ENCODE measurements around the gene DENND4A. TPM values are rescaled to one million over a fixed set of nuclear protein-coding genes. Genes with fewer than 3 reads are reported as not detected.
A peak's percentile ranks its signal among the peaks of the same experiment; 100 is the strongest.

The DENND4A gene
- total and polyA plus RNA-seq, 9 of the 15 experiments (the other 6 are each of a cell fraction or from before 2014, with no cell fraction given): 6.8 to 32.3 (median 19.9) TPM

DNA sequence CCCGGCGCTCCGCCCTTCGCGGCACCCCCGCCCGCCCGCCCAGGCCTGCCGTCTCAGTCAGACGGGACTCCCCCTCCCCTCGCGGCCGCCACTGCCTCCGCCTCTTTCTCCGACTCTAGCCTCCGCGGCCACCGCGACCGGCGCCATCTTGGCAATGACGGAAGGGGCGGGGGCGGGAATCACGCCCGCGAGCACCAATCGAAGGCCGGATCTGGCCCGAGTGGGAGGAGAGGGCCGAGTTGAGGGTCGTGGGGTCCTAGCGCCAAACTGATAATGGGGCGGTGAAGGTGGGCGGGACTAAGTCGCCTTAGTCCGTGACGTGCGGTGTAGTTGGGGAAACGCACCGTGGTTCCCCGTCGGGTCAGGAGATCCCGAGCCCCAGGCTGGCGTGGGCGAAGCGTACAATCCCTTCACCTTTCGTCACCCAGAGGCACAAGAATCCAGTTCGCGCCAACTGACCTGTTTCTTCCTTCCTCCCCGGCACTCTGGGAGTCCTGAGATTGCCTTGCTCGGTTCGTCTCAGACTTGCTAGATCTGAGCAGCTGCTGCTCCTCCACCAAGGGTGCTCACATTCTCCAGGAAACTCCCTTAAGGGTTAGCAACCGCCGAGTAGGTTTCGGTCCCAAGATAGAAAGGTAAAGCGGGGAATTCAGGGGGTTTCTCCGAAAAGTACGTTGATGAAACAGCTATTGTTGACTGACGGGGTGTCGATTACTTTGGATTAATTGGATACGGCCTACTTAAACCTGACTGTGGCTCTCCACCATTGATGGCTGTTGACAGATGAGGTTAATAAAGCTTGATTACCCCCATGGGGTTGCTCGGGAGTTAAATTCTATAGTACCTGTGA is at the start of gene DENND4A (continued):
- TF ChIP-seq MYC (IDR thresholded peaks at IDR 0.05; ENCODE audit: low read depth, low read length) (peak; percentile 57; the same call in 1 of the 2 replicates), MYC (CRISPR knock-in tag; IDR thresholded peaks at IDR 0.05; ENCODE audit: borderline replicate concordance, low read depth) (peak; percentile 60; the same call in 1 of the 2 replicates), MED1 (CRISPR knock-in tag; IDR thresholded peaks at IDR 0.05; ENCODE audit: borderline replicate concordance) (no peak), MAZ (CRISPR knock-in tag; conservative IDR thresholded peaks at IDR 0.05 in 1 of 2, IDR thresholded peaks at IDR 0.05 in 1 of 2) (peak; percentile 79 to 92), CBX5 (IDR thresholded peaks at IDR 0.05; ENCODE audit: borderline replicate concordance, low read depth) (no peak), TSC22D4 (tag; IDR thresholded peaks at IDR 0.05) (no peak), ZNF140 (CRISPR knock-in tag; IDR thresholded peaks at IDR 0.05) (no peak), TAL1 (IDR thresholded peaks at IDR 0.05) (no peak; the same call in 1 of the 2 replicates)
- TF ChIP-seq, protein P1, sequence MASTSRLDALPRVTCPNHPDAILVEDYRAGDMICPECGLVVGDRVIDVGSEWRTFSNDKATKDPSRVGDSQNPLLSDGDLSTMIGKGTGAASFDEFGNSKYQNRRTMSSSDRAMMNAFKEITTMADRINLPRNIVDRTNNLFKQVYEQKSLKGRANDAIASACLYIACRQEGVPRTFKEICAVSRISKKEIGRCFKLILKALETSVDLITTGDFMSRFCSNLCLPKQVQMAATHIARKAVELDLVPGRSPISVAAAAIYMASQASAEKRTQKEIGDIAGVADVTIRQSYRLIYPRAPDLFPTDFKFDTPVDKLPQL (IDR thresholded peaks at IDR 0.05; ENCODE audit: extremely low read depth, insufficient read length): no peak
- TF ChIP-seq, protein P2, sequence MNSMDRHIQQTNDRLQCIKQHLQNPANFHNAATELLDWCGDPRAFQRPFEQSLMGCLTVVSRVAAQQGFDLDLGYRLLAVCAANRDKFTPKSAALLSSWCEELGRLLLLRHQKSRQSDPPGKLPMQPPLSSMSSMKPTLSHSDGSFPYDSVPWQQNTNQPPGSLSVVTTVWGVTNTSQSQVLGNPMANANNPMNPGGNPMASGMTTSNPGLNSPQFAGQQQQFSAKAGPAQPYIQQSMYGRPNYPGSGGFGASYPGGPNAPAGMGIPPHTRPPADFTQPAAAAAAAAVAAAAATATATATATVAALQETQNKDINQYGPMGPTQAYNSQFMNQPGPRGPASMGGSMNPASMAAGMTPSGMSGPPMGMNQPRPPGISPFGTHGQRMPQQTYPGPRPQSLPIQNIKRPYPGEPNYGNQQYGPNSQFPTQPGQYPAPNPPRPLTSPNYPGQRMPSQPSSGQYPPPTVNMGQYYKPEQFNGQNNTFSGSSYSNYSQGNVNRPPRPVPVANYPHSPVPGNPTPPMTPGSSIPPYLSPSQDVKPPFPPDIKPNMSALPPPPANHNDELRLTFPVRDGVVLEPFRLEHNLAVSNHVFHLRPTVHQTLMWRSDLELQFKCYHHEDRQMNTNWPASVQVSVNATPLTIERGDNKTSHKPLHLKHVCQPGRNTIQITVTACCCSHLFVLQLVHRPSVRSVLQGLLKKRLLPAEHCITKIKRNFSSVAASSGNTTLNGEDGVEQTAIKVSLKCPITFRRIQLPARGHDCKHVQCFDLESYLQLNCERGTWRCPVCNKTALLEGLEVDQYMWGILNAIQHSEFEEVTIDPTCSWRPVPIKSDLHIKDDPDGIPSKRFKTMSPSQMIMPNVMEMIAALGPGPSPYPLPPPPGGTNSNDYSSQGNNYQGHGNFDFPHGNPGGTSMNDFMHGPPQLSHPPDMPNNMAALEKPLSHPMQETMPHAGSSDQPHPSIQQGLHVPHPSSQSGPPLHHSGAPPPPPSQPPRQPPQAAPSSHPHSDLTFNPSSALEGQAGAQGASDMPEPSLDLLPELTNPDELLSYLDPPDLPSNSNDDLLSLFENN (IDR thresholded peaks at IDR 0.05; ENCODE audit: low read depth in 2 of 2, low read length in 2 of 2): peak in 1 of 2 experiments; percentile 64; a peak in 1 of 4 replicates
- TF ChIP-seq, protein P3, sequence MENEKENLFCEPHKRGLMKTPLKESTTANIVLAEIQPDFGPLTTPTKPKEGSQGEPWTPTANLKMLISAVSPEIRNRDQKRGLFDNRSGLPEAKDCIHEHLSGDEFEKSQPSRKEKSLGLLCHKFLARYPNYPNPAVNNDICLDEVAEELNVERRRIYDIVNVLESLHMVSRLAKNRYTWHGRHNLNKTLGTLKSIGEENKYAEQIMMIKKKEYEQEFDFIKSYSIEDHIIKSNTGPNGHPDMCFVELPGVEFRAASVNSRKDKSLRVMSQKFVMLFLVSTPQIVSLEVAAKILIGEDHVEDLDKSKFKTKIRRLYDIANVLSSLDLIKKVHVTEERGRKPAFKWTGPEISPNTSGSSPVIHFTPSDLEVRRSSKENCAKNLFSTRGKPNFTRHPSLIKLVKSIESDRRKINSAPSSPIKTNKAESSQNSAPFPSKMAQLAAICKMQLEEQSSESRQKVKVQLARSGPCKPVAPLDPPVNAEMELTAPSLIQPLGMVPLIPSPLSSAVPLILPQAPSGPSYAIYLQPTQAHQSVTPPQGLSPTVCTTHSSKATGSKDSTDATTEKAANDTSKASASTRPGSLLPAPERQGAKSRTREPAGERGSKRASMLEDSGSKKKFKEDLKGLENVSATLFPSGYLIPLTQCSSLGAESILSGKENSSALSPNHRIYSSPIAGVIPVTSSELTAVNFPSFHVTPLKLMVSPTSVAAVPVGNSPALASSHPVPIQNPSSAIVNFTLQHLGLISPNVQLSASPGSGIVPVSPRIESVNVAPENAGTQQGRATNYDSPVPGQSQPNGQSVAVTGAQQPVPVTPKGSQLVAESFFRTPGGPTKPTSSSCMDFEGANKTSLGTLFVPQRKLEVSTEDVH (IDR thresholded peaks at IDR 0.05; ENCODE audit: low read depth, partially characterized antibody): peak; percentile 69
- TF ChIP-seq, protein P4, sequence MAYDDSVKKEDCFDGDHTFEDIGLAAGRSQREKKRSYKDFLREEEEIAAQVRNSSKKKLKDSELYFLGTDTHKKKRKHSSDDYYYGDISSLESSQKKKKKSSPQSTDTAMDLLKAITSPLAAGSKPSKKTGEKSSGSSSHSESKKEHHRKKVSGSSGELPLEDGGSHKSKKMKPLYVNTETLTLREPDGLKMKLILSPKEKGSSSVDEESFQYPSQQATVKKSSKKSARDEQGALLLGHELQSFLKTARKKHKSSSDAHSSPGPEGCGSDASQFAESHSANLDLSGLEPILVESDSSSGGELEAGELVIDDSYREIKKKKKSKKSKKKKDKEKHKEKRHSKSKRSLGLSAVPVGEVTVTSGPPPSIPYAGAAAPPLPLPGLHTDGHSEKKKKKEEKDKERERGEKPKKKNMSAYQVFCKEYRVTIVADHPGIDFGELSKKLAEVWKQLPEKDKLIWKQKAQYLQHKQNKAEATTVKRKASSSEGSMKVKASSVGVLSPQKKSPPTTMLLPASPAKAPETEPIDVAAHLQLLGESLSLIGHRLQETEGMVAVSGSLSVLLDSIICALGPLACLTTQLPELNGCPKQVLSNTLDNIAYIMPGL (CRISPR knock-in tag; IDR thresholded peaks at IDR 0.05): peak; percentile 85
- TF ChIP-seq, protein P5, sequence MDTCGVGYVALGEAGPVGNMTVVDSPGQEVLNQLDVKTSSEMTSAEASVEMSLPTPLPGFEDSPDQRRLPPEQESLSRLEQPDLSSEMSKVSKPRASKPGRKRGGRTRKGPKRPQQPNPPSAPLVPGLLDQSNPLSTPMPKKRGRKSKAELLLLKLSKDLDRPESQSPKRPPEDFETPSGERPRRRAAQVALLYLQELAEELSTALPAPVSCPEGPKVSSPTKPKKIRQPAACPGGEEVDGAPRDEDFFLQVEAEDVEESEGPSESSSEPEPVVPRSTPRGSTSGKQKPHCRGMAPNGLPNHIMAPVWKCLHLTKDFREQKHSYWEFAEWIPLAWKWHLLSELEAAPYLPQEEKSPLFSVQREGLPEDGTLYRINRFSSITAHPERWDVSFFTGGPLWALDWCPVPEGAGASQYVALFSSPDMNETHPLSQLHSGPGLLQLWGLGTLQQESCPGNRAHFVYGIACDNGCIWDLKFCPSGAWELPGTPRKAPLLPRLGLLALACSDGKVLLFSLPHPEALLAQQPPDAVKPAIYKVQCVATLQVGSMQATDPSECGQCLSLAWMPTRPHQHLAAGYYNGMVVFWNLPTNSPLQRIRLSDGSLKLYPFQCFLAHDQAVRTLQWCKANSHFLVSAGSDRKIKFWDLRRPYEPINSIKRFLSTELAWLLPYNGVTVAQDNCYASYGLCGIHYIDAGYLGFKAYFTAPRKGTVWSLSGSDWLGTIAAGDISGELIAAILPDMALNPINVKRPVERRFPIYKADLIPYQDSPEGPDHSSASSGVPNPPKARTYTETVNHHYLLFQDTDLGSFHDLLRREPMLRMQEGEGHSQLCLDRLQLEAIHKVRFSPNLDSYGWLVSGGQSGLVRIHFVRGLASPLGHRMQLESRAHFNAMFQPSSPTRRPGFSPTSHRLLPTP (IDR thresholded peaks at IDR 0.05; ENCODE audit: borderline replicate concordance, extremely low read depth, insufficient read length): no peak
